ENCODE measurements around the gene GEN1. TPM values are rescaled to one million over a fixed set of nuclear protein-coding genes. Genes with fewer than 3 reads are reported as not detected.

The GEN1 gene
- total RNA-seq, 4 donors from 2014 or later, result 4.5 to 9.1 (median 5.9) TPM

DNA sequence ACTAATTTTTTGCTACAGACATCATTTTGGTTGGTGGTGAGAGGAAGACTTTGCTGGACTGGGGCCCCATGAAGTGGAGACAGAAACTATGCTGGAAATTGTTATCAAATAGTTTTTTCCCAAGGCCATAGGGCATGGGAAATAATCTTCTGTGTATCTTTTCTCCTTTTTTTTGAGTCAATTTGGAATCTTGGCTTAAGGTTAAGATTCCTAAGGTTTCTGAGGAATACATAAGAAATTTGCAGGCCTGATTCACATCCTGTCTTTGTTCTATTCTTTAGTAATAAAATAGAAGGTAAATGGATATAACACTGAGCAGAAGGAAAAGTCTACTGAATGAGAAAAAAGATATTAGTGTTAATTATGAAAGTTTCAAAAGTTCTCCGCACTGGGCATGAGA lies 16.9 kb upstream of the GEN1 start:
- TF ChIP-seq, protein P1, sequence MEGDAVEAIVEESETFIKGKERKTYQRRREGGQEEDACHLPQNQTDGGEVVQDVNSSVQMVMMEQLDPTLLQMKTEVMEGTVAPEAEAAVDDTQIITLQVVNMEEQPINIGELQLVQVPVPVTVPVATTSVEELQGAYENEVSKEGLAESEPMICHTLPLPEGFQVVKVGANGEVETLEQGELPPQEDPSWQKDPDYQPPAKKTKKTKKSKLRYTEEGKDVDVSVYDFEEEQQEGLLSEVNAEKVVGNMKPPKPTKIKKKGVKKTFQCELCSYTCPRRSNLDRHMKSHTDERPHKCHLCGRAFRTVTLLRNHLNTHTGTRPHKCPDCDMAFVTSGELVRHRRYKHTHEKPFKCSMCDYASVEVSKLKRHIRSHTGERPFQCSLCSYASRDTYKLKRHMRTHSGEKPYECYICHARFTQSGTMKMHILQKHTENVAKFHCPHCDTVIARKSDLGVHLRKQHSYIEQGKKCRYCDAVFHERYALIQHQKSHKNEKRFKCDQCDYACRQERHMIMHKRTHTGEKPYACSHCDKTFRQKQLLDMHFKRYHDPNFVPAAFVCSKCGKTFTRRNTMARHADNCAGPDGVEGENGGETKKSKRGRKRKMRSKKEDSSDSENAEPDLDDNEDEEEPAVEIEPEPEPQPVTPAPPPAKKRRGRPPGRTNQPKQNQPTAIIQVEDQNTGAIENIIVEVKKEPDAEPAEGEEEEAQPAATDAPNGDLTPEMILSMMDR (IDR thresholded peaks at IDR 0.05; ENCODE audit: low read depth), result no peak

DNA sequence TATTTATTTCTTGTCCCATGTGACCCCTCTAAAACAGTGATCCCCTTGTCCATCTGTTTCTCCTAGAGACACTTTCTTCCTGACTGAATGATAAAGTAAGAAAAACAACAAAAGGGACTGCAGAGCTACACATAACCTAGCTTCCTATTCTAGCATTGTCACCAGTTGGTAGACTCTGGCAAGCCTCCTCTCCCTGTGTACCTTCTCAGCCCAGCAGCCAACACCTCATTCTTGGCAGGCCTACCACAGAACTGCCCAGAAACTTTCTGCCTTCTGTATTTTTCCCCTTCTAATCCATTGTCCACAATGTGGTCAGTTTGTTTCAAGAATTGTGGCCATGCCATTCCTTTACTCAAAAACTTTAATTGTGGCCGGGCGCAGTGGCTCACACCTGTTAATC lies 13.7 kb upstream of the GEN1 start:
- TF ChIP-seq, protein P1 (IDR thresholded peaks at IDR 0.05; ENCODE audit: low read depth), result no peak

DNA sequence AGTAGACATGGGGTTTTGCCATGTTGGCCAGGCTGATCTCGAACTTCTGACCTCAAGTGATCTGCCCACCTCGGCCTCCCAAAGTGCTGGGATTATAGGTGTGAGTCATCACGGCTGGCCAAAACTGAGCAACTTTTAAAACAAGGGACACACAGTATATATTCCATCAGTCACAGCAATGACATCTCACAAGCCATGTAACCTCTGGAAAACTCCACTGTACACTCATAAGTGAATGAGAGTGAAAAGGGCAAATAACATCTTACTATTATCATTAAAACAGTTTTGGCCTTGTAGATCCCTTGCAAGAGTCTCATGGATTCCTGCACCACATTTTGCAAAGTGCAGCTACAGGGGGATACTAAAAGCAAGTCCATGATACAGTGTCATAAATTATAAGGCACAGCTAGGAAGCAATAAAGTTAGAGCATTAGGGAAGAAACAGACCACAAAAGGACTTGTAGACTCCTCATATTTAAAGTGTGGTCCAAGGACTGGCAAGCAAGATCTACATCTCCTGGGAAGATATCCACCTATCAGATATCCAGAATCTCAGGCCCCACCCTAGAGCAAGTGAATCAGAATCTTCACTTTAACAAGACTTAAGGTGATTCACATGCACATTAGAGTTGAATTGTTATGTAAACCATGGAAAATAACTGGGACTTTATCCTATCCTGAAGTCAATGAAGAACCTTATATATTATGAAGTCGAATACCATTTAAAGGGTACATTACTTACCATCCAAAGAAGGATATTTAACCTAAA lies 6.1 kb upstream of the GEN1 start:
- TF ChIP-seq, protein P1 (IDR thresholded peaks at IDR 0.05; ENCODE audit: low read depth), result no peak

DNA sequence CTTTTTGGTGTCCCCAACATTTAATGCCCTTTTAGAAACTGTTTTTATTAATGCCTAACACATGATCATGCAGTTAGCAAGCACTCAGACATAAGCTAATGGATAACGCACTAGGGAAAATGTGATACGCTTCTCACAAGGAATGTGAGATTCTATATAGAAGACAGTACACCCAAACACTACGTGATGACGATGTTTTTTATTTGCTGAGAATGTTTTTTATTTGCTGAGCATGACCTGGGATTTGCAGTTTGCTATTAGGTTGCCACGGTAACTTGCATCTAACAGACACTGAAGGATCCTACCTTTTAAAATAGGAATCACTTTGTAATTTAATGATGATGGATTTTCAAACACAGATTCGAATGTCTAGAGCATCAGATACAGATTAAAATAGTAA lies 5.2 kb upstream of the GEN1 start:
- TF ChIP-seq, protein P1 (IDR thresholded peaks at IDR 0.05; ENCODE audit: low read depth), result no peak

DNA sequence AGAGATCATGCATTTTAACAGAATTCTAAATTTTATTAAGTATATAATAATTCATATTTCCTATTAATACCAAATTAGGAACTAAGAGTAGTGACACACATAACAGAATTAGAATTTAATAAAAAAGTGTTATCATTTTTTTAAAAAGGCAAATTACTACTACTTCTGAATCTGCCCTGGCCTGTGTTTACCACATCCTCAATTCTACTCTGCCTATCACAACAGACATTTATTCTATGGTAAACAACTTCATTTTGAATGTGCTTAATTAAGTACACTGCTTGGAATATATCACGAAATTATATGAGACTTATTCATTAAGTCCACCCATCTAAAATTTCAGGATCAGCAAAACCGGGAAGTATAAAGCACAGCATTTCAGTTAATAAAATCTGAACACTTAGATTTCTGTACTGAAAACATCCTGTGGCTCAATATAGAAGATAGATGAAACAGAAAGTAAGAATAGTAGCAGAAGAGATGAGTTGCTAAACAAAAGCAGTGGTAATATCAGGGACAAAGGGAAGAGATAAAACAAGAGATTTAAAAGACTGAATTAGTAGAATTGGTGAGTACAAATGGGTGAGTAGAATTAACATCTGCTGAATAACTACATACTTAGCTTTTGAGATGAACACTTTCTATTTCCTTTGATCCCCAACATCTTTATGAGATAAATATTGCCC lies 4.0 kb upstream of the GEN1 start:
- TF ChIP-seq, protein P1 (IDR thresholded peaks at IDR 0.05; ENCODE audit: low read depth), result no peak

DNA sequence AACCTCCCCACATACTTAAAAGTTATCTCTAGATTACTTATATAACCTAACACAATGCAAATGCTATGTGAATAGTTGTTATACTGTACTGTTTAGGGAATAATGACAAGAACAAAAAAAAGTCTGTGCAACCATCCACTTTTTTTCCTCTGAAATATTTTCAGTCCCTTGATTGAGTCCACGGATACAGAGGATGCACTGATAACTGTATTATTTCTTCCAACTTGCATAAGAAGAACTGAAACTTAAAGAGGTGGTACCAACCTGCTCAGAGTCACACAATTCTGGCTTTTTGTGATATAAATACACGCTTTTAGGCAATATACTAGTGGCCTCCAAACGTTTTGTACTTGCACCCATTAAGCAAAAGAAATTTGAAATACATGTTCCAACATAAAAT lies 1.7 kb upstream of the GEN1 start:
- TF ChIP-seq, protein P1 (IDR thresholded peaks at IDR 0.05; ENCODE audit: low read depth), result no peak
